Peyer's patch (tissue), 4 donors: ENCODE results near the gene SEL1L3.

ENCODE experiments used
- POLR2A ChIP-seq, 2 donors: fragments of 450-650 bp; IDR thresholded peaks; one replicate each; pipeline ENCODE4 v1.5.1; 2017; ENCODE audit warnings: antibody characterized with exemption in 2 of 2, mild to moderate bottlenecking in 2 of 2, moderate library complexity in 2 of 2
- TF ChIP-seq, protein P1 (sequence below), 6 experiments: fragments of 450-650 bp in 4 of 6; fragments of 200-600 bp in 2 of 6; sonication (generic) in 1 of 6; IDR thresholded peaks; one replicate each; pipeline ENCODE4 v1.5.1; 2017 to 2019; ENCODE audit warnings: antibody characterized with exemption in 6 of 6, mild to moderate bottlenecking in 3 of 6, moderate library complexity in 1 of 6

DNA sequence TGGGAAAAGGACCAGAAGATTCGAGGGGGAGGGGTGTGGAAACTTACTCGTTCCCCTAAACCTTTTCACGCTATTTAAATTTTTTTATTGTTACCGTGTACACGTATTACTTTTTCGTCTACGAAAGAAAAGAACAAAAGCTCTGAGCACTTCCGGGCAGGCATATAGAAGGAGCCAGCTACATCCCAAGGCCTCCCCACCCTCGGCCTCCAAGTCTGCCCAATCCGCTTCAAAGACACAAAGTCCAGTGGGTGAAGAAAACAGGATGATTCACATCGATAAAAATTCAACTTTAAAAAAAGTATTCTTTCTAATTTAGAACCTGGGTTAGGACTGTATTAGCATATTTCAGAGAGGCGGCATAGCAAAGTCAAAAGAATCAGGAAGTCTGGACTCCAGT lies 23.1 kb downstream of the SEL1L3 start:
- TF ChIP-seq, protein P1, sequence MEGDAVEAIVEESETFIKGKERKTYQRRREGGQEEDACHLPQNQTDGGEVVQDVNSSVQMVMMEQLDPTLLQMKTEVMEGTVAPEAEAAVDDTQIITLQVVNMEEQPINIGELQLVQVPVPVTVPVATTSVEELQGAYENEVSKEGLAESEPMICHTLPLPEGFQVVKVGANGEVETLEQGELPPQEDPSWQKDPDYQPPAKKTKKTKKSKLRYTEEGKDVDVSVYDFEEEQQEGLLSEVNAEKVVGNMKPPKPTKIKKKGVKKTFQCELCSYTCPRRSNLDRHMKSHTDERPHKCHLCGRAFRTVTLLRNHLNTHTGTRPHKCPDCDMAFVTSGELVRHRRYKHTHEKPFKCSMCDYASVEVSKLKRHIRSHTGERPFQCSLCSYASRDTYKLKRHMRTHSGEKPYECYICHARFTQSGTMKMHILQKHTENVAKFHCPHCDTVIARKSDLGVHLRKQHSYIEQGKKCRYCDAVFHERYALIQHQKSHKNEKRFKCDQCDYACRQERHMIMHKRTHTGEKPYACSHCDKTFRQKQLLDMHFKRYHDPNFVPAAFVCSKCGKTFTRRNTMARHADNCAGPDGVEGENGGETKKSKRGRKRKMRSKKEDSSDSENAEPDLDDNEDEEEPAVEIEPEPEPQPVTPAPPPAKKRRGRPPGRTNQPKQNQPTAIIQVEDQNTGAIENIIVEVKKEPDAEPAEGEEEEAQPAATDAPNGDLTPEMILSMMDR (IDR thresholded peaks at IDR 0.05) = no peak
- TF ChIP-seq POLR2A (IDR thresholded peaks at IDR 0.05) = no peak
